ENCODE measurements around the gene TSC22D1.

DNA sequence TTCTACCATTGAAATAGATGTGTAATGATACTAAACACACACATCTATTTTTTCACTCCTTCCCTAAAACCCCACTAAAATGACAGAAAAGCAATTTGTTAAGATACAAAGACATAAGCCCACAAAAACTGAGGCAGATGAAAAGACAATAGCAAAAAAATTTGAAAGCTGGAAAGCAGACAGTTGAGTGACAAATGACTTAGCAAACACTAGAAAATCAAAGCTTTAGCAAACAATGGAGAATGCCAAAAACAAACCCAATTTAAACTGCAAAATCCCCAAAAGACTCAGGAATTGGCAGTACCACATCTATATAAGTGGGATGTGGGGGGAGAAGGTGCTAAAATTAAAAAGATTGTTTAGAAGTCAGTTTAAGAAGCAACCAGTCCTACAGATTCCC lies 9.5 kb downstream of the TSC22D1 start:
- TF ChIP-seq, protein P1, sequence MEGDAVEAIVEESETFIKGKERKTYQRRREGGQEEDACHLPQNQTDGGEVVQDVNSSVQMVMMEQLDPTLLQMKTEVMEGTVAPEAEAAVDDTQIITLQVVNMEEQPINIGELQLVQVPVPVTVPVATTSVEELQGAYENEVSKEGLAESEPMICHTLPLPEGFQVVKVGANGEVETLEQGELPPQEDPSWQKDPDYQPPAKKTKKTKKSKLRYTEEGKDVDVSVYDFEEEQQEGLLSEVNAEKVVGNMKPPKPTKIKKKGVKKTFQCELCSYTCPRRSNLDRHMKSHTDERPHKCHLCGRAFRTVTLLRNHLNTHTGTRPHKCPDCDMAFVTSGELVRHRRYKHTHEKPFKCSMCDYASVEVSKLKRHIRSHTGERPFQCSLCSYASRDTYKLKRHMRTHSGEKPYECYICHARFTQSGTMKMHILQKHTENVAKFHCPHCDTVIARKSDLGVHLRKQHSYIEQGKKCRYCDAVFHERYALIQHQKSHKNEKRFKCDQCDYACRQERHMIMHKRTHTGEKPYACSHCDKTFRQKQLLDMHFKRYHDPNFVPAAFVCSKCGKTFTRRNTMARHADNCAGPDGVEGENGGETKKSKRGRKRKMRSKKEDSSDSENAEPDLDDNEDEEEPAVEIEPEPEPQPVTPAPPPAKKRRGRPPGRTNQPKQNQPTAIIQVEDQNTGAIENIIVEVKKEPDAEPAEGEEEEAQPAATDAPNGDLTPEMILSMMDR (IDR thresholded peaks at IDR 0.05) = no peak
- TF ChIP-seq POLR2AphosphoS5 (IDR thresholded peaks at IDR 0.05) = no peak
- TF ChIP-seq POLR2A (IDR thresholded peaks at IDR 0.05) = no peak

All from transverse colon (tissue), 4 donors.